Measurements from ENCODE around the gene ISG20L2.

GRCh38 chr1:156698995-156699394 lies 29.6 kb downstream of the ISG20L2 start:
- TF ChIP-seq CTCF (IDR thresholded peaks at IDR 0.05; ENCODE audit: low read depth, low read length, poor library complexity, severe bottlenecking) (no peak), EZH2phosphoT487 (IDR thresholded peaks at IDR 0.05; ENCODE audit: borderline replicate concordance, low read length) (no peak)
